ENCODE data around the gene ANP32E. TPM values are rescaled to one million over a fixed set of nuclear protein-coding genes. Genes with fewer than 3 reads are reported as not detected.

Gene ANP32E
- total and polyA plus RNA-seq, 2 of the 4 experiments (the other 2 are of a cell fraction) = 5.9 to 18.4 TPM

DNA sequence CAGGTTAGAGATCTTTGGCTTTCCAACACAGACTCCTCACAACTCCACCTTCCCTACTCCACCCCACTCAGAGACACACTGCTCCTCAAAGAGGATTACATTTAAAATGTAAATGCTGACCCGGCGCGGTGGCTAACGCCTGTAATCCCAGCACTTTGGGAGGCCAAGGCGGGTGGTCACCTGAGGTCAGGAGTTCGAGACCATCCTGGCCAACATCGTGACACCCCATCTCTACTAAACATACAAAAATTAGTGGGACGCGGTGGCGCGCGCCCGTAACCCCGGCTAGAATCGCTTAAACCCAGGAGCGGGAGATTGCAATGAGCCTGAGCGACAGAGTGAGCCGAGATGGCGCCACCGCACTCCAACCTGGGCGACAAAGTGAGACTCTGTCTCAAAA is 1.8 kb upstream of the ANP32E start:
- Histone ChIP-seq H3K27ac (ENCODE audit: insufficient read depth, low read length) (no peak overlapping the region), H3K4ac (ENCODE audit: low read depth, low read length) (no peak overlapping the region), H2BK20ac (ENCODE audit: low read depth, low read length) (no peak overlapping the region), H2BK120ac (ENCODE audit: low read depth, low read length) (no peak overlapping the region), H3K27me3 (ENCODE audit: control insufficient read depth, insufficient read depth, low read length) (no peaks in the 10 kb centered on the region), H4K5ac (ENCODE audit: low read depth, low read length) (no peak overlapping the region), H3K4me2 (ENCODE audit: low read depth, low read length) (no peak overlapping the region), H3K56ac (ENCODE audit: extremely low read depth, insufficient read depth, low read length) (no peak overlapping the region), H2AK9ac (replicated peaks; ENCODE audit: low read depth, low read length, poor library complexity) (peak overlapping the region; percentile 52), H4K20me1 (ENCODE audit: insufficient read depth, low read length) (no peaks in the 10 kb centered on the region; the same call in 1 of the 2 replicates), H3K79me1 (ENCODE audit: low read depth in 1 of 2, low read length in 2 of 2) (peaks cover 0 to 20% of the 10 kb centered on the region in 2 experiments; a peak in 2 of 4 replicates), H2AK5ac (ENCODE audit: low read depth, low read length) (no peak overlapping the region), H3K9me1 (ENCODE audit: insufficient read depth, low read length) (no peaks in the 10 kb centered on the region), H3K4me3 (ENCODE audit: insufficient read depth, low read depth, low read length) (no peak overlapping the region), H4K8ac (ENCODE audit: low read depth in 2 of 2, low read length in 2 of 2) (no peak overlapping the region), H2BK15ac (ENCODE audit: low read depth, low read length) (no peak overlapping the region), H3K9ac (ENCODE audit: low read depth, low read length) (no peak overlapping the region), H3K18ac (ENCODE audit: low read depth, low read length) (no peak overlapping the region), H2BK5ac (ENCODE audit: low read depth, low read length, poor library complexity, severe bottlenecking) (no peak overlapping the region), H3K36me3 (ENCODE audit: control insufficient read depth, insufficient read depth, low read length) (no peaks in the 10 kb centered on the region), H3K14ac (replicated peaks; ENCODE audit: low read depth, low read length) (no peak overlapping the region), H3K4me1 (ENCODE audit: control insufficient read depth, insufficient read depth, low read length) (0 out of 2 replicates have a peak, but pooled peaks cover 3% of the 10 kb centered on the region), H3K9me3 (ENCODE audit: control insufficient read depth, insufficient read depth, low read length) (no peaks in the 10 kb centered on the region), H4K91ac (ENCODE audit: insufficient read depth, low read depth, low read length) (no peak overlapping the region), H3K23ac (ENCODE audit: low read depth, low read length) (no peak overlapping the region), H2AFZ (replicated peaks; ENCODE audit: low read length, poor library complexity) (no peak overlapping the region)
- dilution Hi-C loops (cut with HindIII; ENCODE audit: low sequenced_read_pairs, unreplicated experiment) = no loop called here
- ATAC-seq (ENCODE audit: low read depth) (no peak), DNase-seq (no peak)
- WGBS, 2 experiments (ENCODE audit: extremely low coverage in 2 of 2, insufficient read length in 1 of 2) = 74% methylated on average over 4 of the region's 21 CpGs; no CpG with 5 or more reads in 1 of the 2 experiments
- no peak for TF ChIP-seq MXI1 (IDR thresholded peaks at IDR 0.05; ENCODE audit: borderline replicate concordance, low read depth, low read length)
- TF ChIP-seq, protein P1, sequence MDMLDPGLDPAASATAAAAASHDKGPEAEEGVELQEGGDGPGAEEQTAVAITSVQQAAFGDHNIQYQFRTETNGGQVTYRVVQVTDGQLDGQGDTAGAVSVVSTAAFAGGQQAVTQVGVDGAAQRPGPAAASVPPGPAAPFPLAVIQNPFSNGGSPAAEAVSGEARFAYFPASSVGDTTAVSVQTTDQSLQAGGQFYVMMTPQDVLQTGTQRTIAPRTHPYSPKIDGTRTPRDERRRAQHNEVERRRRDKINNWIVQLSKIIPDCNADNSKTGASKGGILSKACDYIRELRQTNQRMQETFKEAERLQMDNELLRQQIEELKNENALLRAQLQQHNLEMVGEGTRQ (IDR thresholded peaks at IDR 0.05; ENCODE audit: low read depth, low read length) = no peak
- TF ChIP-seq CHD1 (IDR thresholded peaks at IDR 0.05; ENCODE audit: low read depth, low read length) = no peak
- no peak for TF ChIP-seq BHLHE40 (IDR thresholded peaks at IDR 0.05; ENCODE audit: low read depth, low read length)
- TF ChIP-seq MAZ (IDR thresholded peaks at IDR 0.05; ENCODE audit: borderline replicate concordance, low read depth, low read length) = no peak
- no peak for TF ChIP-seq RCOR1 (IDR thresholded peaks at IDR 0.05; ENCODE audit: insufficient replicate concordance, low read length)
- TF ChIP-seq RFX5 (IDR thresholded peaks at IDR 0.05; ENCODE audit: low read depth, low read length) = no peak
- no peak for TF ChIP-seq MAFK (IDR thresholded peaks at IDR 0.05; ENCODE audit: low read depth, low read length)
- TF ChIP-seq POLR2A (IDR thresholded peaks at IDR 0.05; ENCODE audit: low read depth, low read length) = no peak
- TF ChIP-seq, protein P2, sequence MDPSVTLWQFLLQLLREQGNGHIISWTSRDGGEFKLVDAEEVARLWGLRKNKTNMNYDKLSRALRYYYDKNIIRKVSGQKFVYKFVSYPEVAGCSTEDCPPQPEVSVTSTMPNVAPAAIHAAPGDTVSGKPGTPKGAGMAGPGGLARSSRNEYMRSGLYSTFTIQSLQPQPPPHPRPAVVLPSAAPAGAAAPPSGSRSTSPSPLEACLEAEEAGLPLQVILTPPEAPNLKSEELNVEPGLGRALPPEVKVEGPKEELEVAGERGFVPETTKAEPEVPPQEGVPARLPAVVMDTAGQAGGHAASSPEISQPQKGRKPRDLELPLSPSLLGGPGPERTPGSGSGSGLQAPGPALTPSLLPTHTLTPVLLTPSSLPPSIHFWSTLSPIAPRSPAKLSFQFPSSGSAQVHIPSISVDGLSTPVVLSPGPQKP (IDR thresholded peaks at IDR 0.05; ENCODE audit: borderline replicate concordance, low read depth, low read length) = no peak
- TF ChIP-seq CEBPB (IDR thresholded peaks at IDR 0.05; ENCODE audit: low read depth, low read length) = no peak
- no peak for TF ChIP-seq SMC3 (IDR thresholded peaks at IDR 0.05; ENCODE audit: low read depth, low read length)
- no peak for TF ChIP-seq NFE2L2 (IDR thresholded peaks at IDR 0.05; ENCODE audit: low read depth, low read length)
- intact Hi-C loops (cut with micrococcal nuclease) = loop anchor here (5.0 kb wide), 1 partner anchor 45 kb away; the partner anchor contains the start of gene CIART
- ChIA-PET POLR2A (ENCODE audit: unreplicated experiment) (no interaction called here), CTCF (interaction anchor here (1.2 kb wide), 1 partner anchor 18 kb away, joined by 4 read pairs; no protein-coding TSS in a partner anchor)
- no TSS peak for BruUV-seq (replicated peaks)
- in situ Hi-C loops (cut with MboI; ENCODE audit: low sequenced_read_pairs) = no loop called here

All from IMR-90 (cell line).